Astrocyte (in vitro differentiated cells and primary cell): Measurements from ENCODE around the gene XPNPEP1. TPM values are rescaled to one million over a fixed set of nuclear protein-coding genes. Genes with fewer than 3 reads are reported as not detected.

ENCODE experiments used
- DNase-seq: peaks from one replicate; pipeline ENCODE4 v3.0.0-alpha.2; 2010; ENCODE audit warnings: low read depth
- FAIRE-seq: peaks from 2 replicates; lab custom pipeline; 2011; peaks lifted over from hg19 to GRCh38; lab: Jason Lieb, UNC
- H2AFZ ChIP-seq: 2 replicates; pipeline ENCODE4 v1.6.0; 2012; ENCODE audit warnings: low read depth, low read length, inconsistent platforms
- H3K27ac ChIP-seq: 2 replicates; pipeline ENCODE4 v1.5.1; 2011; ENCODE audit warnings: low read depth, low read length, inconsistent platforms
- H3K27me3 ChIP-seq: 2 replicates; pipeline ENCODE4 v1.6.0; 2011; ENCODE audit warnings: low read length, inconsistent platforms; ENCODE audit not compliant: insufficient read depth
- H3K36me3 ChIP-seq: 2 replicates; pipeline ENCODE4 v1.5.1; 2011; ENCODE audit warnings: low read length, inconsistent platforms; ENCODE audit not compliant: insufficient read depth
- H3K4me1 ChIP-seq: 2 replicates; pipeline ENCODE4 v1.5.1; 2011; ENCODE audit warnings: low read length, inconsistent platforms; ENCODE audit not compliant: insufficient read depth
- H3K4me2 ChIP-seq: 2 replicates; pipeline ENCODE4 v1.6.0; 2012; ENCODE audit warnings: low read length, inconsistent platforms
- H3K4me3 ChIP-seq: 2 replicates; pipeline ENCODE4 v1.5.1; 2011; ENCODE audit warnings: low read depth, mild to moderate bottlenecking, low read length, inconsistent platforms; ENCODE audit not compliant: insufficient read depth
- H3K79me2 ChIP-seq: 2 replicates; pipeline ENCODE4 v1.6.0; 2012; ENCODE audit warnings: mild to moderate bottlenecking, low read length, inconsistent platforms; ENCODE audit not compliant: insufficient read depth
- H3K9ac ChIP-seq: 2 replicates; pipeline ENCODE4 v1.6.0; 2012; ENCODE audit warnings: mild to moderate bottlenecking, low read length, inconsistent platforms
- H3K9me3 ChIP-seq: 2 replicates; pipeline ENCODE4 v1.5.1; 2012; ENCODE audit warnings: low read depth, mild to moderate bottlenecking, low read length, inconsistent platforms; ENCODE audit not compliant: insufficient read depth
- H4K20me1 ChIP-seq: 2 replicates; pipeline ENCODE4 v1.6.0; 2012; ENCODE audit warnings: low read length, inconsistent platforms; ENCODE audit not compliant: insufficient read depth
- H3K27ac Mint-ChIP-seq: one replicate; pipeline ENCODE4 v1.8.0; 2021; ENCODE audit warnings: mild to moderate bottlenecking, mixed read lengths; ENCODE audit not compliant: unreplicated experiment
- H3K27me3 Mint-ChIP-seq: one replicate; pipeline ENCODE4 v1.8.0; 2021; ENCODE audit warnings: low read depth, mixed read lengths; ENCODE audit not compliant: unreplicated experiment
- H3K36me3 Mint-ChIP-seq: one replicate; pipeline ENCODE4 v1.8.0; 2021; ENCODE audit warnings: low read depth, mixed read lengths; ENCODE audit not compliant: unreplicated experiment
- H3K4me1 Mint-ChIP-seq: one replicate; pipeline ENCODE4 v1.8.0; 2021; ENCODE audit warnings: low read depth, mixed read lengths; ENCODE audit not compliant: unreplicated experiment
- H3K4me3 Mint-ChIP-seq: one replicate; pipeline ENCODE4 v1.8.0; 2021; ENCODE audit warnings: mild to moderate bottlenecking, moderate library complexity, mixed read lengths; ENCODE audit not compliant: unreplicated experiment
- H3K9me3 Mint-ChIP-seq: one replicate; pipeline ENCODE4 v1.8.0; 2021; ENCODE audit warnings: mild to moderate bottlenecking, mixed read lengths; ENCODE audit not compliant: unreplicated experiment
- EZH2 ChIP-seq: IDR thresholded peaks from 2 replicates; pipeline ENCODE4 v1.6.1; 2012; ENCODE audit warnings: mild to moderate bottlenecking, low read length, inconsistent platforms; ENCODE audit not compliant: insufficient read depth
- total RNA-seq: library from RNA; stranded (reverse); gene quantifications from 2 replicates; pipeline ENCODE4 v1.2.1, GENCODE V29; 2021
- TF ChIP-seq, protein P1 (sequence below): IDR thresholded peaks from 2 replicates; pipeline ENCODE4 v1.5.1; 2011; ENCODE audit warnings: low read depth, mild to moderate bottlenecking, inconsistent platforms, low read length, moderate library complexity; ENCODE audit not compliant: insufficient read depth

The XPNPEP1 gene
- total RNA-seq, 1 donor from 2014 or later: 100 TPM

DNA sequence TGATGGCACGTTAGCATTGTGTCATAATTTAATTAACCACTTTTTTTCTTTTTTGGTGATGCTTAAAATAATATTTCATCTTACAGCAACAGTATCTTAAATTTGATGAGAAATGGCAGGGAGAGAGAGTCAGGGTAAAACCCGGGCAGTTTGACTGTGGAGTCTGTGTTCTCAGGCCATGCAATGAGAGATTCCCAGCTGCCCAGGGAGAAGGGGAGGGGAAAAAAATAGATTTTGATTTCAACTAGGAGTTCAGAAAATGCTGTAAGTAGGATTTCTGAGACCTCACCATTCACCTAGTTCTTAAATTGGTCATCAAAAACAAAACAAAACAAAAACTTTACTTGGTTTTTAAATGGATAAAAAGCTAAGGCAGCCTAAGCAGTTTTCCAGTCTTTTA lies 37.4 kb upstream of the XPNPEP1 start:
- DNase-seq (no peak), FAIRE-seq (no peak)
- Histone ChIP-seq H3K36me3 (no peaks in the 10 kb centered on the region), H3K27ac (peak overlapping the region; percentile 20), H3K79me2 (no peaks in the 10 kb centered on the region), H3K4me2 (no peak overlapping the region), H3K27me3 (no peaks in the 10 kb centered on the region), H3K9ac (no peak overlapping the region), H3K4me1 (peaks cover 27% of the 10 kb centered on the region), H3K9me3 (no peaks in the 10 kb centered on the region), H4K20me1 (no peaks in the 10 kb centered on the region), H3K4me3 (no peak overlapping the region), H2AFZ (no peak overlapping the region)
- no peak for TF ChIP-seq EZH2
- TF ChIP-seq, protein P1, sequence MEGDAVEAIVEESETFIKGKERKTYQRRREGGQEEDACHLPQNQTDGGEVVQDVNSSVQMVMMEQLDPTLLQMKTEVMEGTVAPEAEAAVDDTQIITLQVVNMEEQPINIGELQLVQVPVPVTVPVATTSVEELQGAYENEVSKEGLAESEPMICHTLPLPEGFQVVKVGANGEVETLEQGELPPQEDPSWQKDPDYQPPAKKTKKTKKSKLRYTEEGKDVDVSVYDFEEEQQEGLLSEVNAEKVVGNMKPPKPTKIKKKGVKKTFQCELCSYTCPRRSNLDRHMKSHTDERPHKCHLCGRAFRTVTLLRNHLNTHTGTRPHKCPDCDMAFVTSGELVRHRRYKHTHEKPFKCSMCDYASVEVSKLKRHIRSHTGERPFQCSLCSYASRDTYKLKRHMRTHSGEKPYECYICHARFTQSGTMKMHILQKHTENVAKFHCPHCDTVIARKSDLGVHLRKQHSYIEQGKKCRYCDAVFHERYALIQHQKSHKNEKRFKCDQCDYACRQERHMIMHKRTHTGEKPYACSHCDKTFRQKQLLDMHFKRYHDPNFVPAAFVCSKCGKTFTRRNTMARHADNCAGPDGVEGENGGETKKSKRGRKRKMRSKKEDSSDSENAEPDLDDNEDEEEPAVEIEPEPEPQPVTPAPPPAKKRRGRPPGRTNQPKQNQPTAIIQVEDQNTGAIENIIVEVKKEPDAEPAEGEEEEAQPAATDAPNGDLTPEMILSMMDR: no peak
- Mint-ChIP-seq H3K4me3 (no peak overlapping the region), H3K4me1 (peaks cover 38% of the 10 kb centered on the region), H3K36me3 (no peaks in the 10 kb centered on the region), H3K9me3 (no peaks in the 10 kb centered on the region), H3K27ac (no peak overlapping the region), H3K27me3 (no peaks in the 10 kb centered on the region)

DNA sequence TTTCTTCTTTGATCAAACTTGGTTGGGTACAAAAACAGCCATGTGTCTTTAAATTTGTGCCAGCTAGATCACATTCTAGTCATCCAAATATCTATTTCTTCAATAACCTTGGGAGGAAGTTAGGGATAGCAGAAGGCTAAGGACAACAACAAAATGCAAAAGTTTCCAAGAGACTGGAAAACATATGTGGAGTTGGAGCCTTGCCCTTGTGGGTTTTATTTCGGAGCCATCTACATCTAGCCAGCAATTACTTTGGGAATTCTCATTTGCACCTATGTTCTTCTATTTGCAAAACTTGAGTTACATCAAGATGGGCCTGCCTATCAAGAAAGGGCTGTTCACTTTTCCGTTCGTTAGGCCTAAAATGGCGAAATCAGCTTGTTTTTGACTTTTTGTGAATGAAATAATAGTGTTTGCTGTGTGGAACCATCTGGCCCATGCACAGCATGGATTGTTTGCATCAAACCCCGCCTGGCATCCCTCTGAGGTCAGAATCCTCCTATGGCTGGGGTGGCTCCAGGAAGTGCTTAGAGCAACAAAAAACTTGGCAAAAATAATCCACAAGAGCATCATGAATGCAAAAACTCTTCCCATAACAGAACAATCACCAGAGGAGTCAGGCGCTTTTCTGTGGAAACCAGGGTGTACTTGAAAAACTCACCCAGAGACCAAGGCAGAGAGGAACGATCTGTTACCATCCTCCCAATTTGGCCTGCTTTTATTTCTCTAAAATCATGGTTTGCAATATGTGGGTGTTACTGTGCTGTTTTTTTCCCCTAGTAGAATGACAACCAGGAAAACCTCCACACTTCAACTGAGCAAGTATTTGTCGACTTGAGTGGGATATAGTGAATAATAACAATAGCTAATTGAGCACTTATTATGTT lies 36.2 kb upstream of the XPNPEP1 start:
- no peaks in the 10 kb centered on the region for H4K20me1 ChIP-seq
- no peak overlapping the region for H3K4me3 ChIP-seq
- H3K4me1 ChIP-seq: peaks cover 20% of the 10 kb centered on the region
- no peak overlapping the region for H3K4me2 ChIP-seq
- TF ChIP-seq EZH2: no peak
- TF ChIP-seq, protein P1: no peak
- H2AFZ ChIP-seq: no peak overlapping the region
- Mint-ChIP-seq H3K9me3 (no peaks in the 10 kb centered on the region), H3K27ac (no peak overlapping the region), H3K4me1 (peaks cover 34% of the 10 kb centered on the region), H3K36me3 (no peaks in the 10 kb centered on the region), H3K27me3 (no peaks in the 10 kb centered on the region), H3K4me3 (no peak overlapping the region)
- H3K36me3 ChIP-seq: no peaks in the 10 kb centered on the region
- no peak overlapping the region for H3K9ac ChIP-seq
- H3K9me3 ChIP-seq: no peaks in the 10 kb centered on the region
- no peaks in the 10 kb centered on the region for H3K79me2 ChIP-seq
- DNase-seq: no peak
- FAIRE-seq: no peak
- no peaks in the 10 kb centered on the region for H3K27me3 ChIP-seq
- H3K27ac ChIP-seq: no peak overlapping the region

- H3K4me2 ChIP-seq: no peak overlapping the region
- no peaks in the 10 kb centered on the region for H3K27me3 Mint-ChIP-seq
- H3K4me1 Mint-ChIP-seq: peaks cover 30% of the 10 kb centered on the region
- peaks cover 20% of the 10 kb centered on the region for H3K4me1 ChIP-seq
- H3K27ac Mint-ChIP-seq: no peak overlapping the region
- no peaks in the 10 kb centered on the region for H3K9me3 ChIP-seq
- no peak for DNase-seq
- no peak for TF ChIP-seq EZH2
- TF ChIP-seq, protein P1: no peak
- no peak overlapping the region for H3K4me3 Mint-ChIP-seq
- H3K4me3 ChIP-seq: no peak overlapping the region
- H3K27me3 ChIP-seq: no peaks in the 10 kb centered on the region
- H3K27ac ChIP-seq: no peak overlapping the region
- no peak for FAIRE-seq
- H3K9ac ChIP-seq: no peak overlapping the region
- no peaks in the 10 kb centered on the region for H3K79me2 ChIP-seq
- no peaks in the 10 kb centered on the region for H3K36me3 ChIP-seq
- no peaks in the 10 kb centered on the region for H4K20me1 ChIP-seq
- no peak overlapping the region for H2AFZ ChIP-seq
- peaks cover 2% of the 10 kb centered on the region for H3K36me3 Mint-ChIP-seq
- no peaks in the 10 kb centered on the region for H3K9me3 Mint-ChIP-seq
Measured at GRCh38 chr10:109958059-109958458, 34.7 kb upstream of the XPNPEP1 start.
